Immature natural killer cell (primary cell): Measurements from ENCODE around the gene PCMTD2. TPM values are rescaled to one million over a fixed set of nuclear protein-coding genes. Genes with fewer than 3 reads are reported as not detected.
A peak's percentile ranks its signal among the peaks of the same experiment; 100 is the strongest.
"Not testable (repeated sequence)": the region's sequence is repeated elsewhere in the genome, so short reads cannot be mapped to it uniquely, and the experiment has no call there.

Experiments used
- DNase-seq, 3 donors: peaks; one replicate each; pipeline ENCODE4 v3.0.0; 2022; ENCODE audit warnings: mixed read lengths in 1 of 3
- H3K27ac Mint-ChIP-seq, 6 donors: one replicate each; pipeline ENCODE4 v1.8.0; 2020; ENCODE audit warnings: mixed read lengths in 6 of 6, mild to moderate bottlenecking in 5 of 6, inconsistent platforms in 4 of 6, moderate library complexity in 3 of 6
- H3K27me3 Mint-ChIP-seq, 3 donors: one replicate each; pipeline ENCODE4 v1.8.0; 2020 to 2021; ENCODE audit warnings: low read depth in 3 of 3, mild to moderate bottlenecking in 3 of 3, mixed read lengths in 3 of 3, moderate library complexity in 3 of 3, inconsistent platforms in 1 of 3
- H3K36me3 Mint-ChIP-seq, 3 donors: one replicate each; pipeline ENCODE4 v1.8.0; 2020; ENCODE audit warnings: mixed read lengths in 3 of 3, inconsistent platforms in 2 of 3, mild to moderate bottlenecking in 2 of 3
- H3K4me1 Mint-ChIP-seq, 2 donors: one replicate each; pipeline ENCODE4 v1.8.0; 2020; ENCODE audit warnings: inconsistent platforms in 2 of 2, mild to moderate bottlenecking in 2 of 2, mixed read lengths in 2 of 2, moderate library complexity in 1 of 2
- H3K4me3 Mint-ChIP-seq, 5 donors: one replicate each; pipeline ENCODE4 v1.8.0; 2020; ENCODE audit warnings: mild to moderate bottlenecking in 5 of 5, mixed read lengths in 5 of 5, inconsistent platforms in 3 of 5, moderate library complexity in 3 of 5
- H3K9me3 Mint-ChIP-seq, 6 donors: one replicate each; pipeline ENCODE4 v1.8.0; 2020; ENCODE audit warnings: mild to moderate bottlenecking in 6 of 6, mixed read lengths in 6 of 6, inconsistent platforms in 4 of 6, moderate library complexity in 3 of 6
- polyA plus RNA-seq, 3 donors: library from polyadenylated mRNA; unstranded; fragments of 300-500 nt; fragmentation: Illumina TruSeq; gene quantifications; one replicate each; pipeline ENCODE4 v1.2.3, GENCODE V29; 2021

Gene PCMTD2
- polyA plus RNA-seq, 3 donors from 2014 or later = 43.3 to 65.4 (median 58.2) TPM

GRCh38 chr20:64265201-64265600, 9.7 kb downstream of the PCMTD2 start:
- Mint-ChIP-seq H3K9me3 (no peaks in the 10 kb centered on the region), H3K36me3 (peaks cover 10 to 37% (median 10%) of the 10 kb centered on the region in 3 donors), H3K4me1 (peaks cover 49 to 68% of the 10 kb centered on the region in 2 donors), H3K27ac (no peak overlapping the region), H3K4me3 (no peak overlapping the region), H3K27me3 (peaks cover 0 to 2% (median 0%) of the 10 kb centered on the region in 3 donors)
- DNase-seq = no peak

- Mint-ChIP-seq H3K4me3 (no peak overlapping the region), H3K27ac (no peak overlapping the region), H3K9me3 (no peaks in the 10 kb centered on the region), H3K27me3 (no peaks in the 10 kb centered on the region), H3K4me1 (peaks cover 37 to 59% of the 10 kb centered on the region in 2 donors), H3K36me3 (peaks cover 10 to 39% (median 14%) of the 10 kb centered on the region in 3 donors)
- no peak for DNase-seq
These were observed 11.4 kb downstream of the PCMTD2 start for GRCh38 chr20:64266988-64267387.

- peaks cover 10 to 44% (median 14%) of the 10 kb centered on the region in 3 donors for H3K36me3 Mint-ChIP-seq
- DNase-seq = no peak
- H3K4me1 Mint-ChIP-seq = peaks cover 32 to 51% of the 10 kb centered on the region in 2 donors
- no peaks in the 10 kb centered on the region for H3K27me3 Mint-ChIP-seq
- H3K9me3 Mint-ChIP-seq = no peaks in the 10 kb centered on the region
- no peak overlapping the region for H3K27ac Mint-ChIP-seq
- H3K4me3 Mint-ChIP-seq = no peak overlapping the region
These were observed 12.6 kb downstream of the PCMTD2 start for GRCh38 chr20:64268174-64268573.

GRCh38 chr20:64269604-64270411, 14.3 kb downstream of the PCMTD2 start:
- peaks cover 10 to 44% (median 19%) of the 10 kb centered on the region in 3 donors for H3K36me3 Mint-ChIP-seq
- no peak overlapping the region for H3K27ac Mint-ChIP-seq
- no peaks in the 10 kb centered on the region for H3K9me3 Mint-ChIP-seq
- H3K27me3 Mint-ChIP-seq = no peaks in the 10 kb centered on the region
- peaks cover 19 to 37% of the 10 kb centered on the region in 2 donors for H3K4me1 Mint-ChIP-seq
- H3K4me3 Mint-ChIP-seq = no peak overlapping the region
- DNase-seq = no peak

GRCh38 chr20:64271636-64272035, 16.1 kb downstream of the PCMTD2 start:
- Mint-ChIP-seq H3K36me3 (peaks cover 14 to 36% (median 19%) of the 10 kb centered on the region in 3 donors), H3K4me1 (peaks cover 16 to 46% of the 10 kb centered on the region in 2 donors), H3K4me3 (no peak overlapping the region), H3K27me3 (no peaks in the 10 kb centered on the region), H3K9me3 (no peaks in the 10 kb centered on the region), H3K27ac (peak overlapping the region in 1 of 6 donors; percentile 63)
- no peak for DNase-seq

- Mint-ChIP-seq H3K4me3 (no peak overlapping the region), H3K27me3 (no peaks in the 10 kb centered on the region), H3K9me3 (no peaks in the 10 kb centered on the region), H3K27ac (no peak overlapping the region), H3K36me3 (peaks cover 19 to 30% (median 22%) of the 10 kb centered on the region in 3 donors), H3K4me1 (peaks cover 27 to 54% of the 10 kb centered on the region in 2 donors)
- no peak for DNase-seq
These were observed 17.6 kb downstream of the PCMTD2 start for GRCh38 chr20:64273109-64273508.

- H3K4me3 Mint-ChIP-seq = no peak overlapping the region
- H3K27me3 Mint-ChIP-seq = peaks cover 0 to 2% (median 0%) of the 10 kb centered on the region in 3 donors
- no peaks in the 10 kb centered on the region for H3K9me3 Mint-ChIP-seq
- peaks cover 7 to 16% (median 12%) of the 10 kb centered on the region in 3 donors for H3K36me3 Mint-ChIP-seq
- peaks cover 33 to 62% of the 10 kb centered on the region in 2 donors for H3K4me1 Mint-ChIP-seq
- no peak overlapping the region for H3K27ac Mint-ChIP-seq
- DNase-seq = no peak
These were observed 21.3 kb downstream of the PCMTD2 start for GRCh38 chr20:64276817-64277216.

GRCh38 chr20:64277571-64278316, 22.2 kb downstream of the PCMTD2 start:
- peaks cover 34 to 60% of the 10 kb centered on the region in 2 donors for H3K4me1 Mint-ChIP-seq
- peaks cover 5 to 12% (median 12%) of the 10 kb centered on the region in 3 donors for H3K36me3 Mint-ChIP-seq
- no peaks in the 10 kb centered on the region for H3K9me3 Mint-ChIP-seq
- peak overlapping the region in 1 of 6 donors; percentile 58 for H3K27ac Mint-ChIP-seq
- H3K4me3 Mint-ChIP-seq = peak overlapping the region in 3 of 5 donors; percentile 3 to 25 (median 17)
- peak in 1 of 3 donors; percentile 21 for DNase-seq
- peaks cover 0 to 2% (median 0%) of the 10 kb centered on the region in 3 donors for H3K27me3 Mint-ChIP-seq

- H3K27me3 Mint-ChIP-seq = peaks cover 0 to 2% (median 0%) of the 10 kb centered on the region in 3 donors
- no peaks in the 10 kb centered on the region for H3K9me3 Mint-ChIP-seq
These were observed 22.8 kb downstream of the PCMTD2 start for GRCh38 chr20:64278317-64278681.

GRCh38 chr20:64279826-64280459, 24.4 kb downstream of the PCMTD2 start:
- Mint-ChIP-seq H3K4me1 (peaks cover 33 to 59% of the 10 kb centered on the region in 2 donors), H3K27me3 (peaks cover 0 to 2% (median 0%) of the 10 kb centered on the region in 3 donors), H3K9me3 (no peaks in the 10 kb centered on the region), H3K27ac (no peak overlapping the region), H3K4me3 (peak overlapping the region in 1 of 5 donors; percentile 14), H3K36me3 (peaks cover 0 to 12% (median 0%) of the 10 kb centered on the region in 3 donors)
- peak in 1 of 3 donors; percentile 28 for DNase-seq

More at GRCh38 chr20:64278317-64278681, 22.8 kb downstream of the PCMTD2 start:
- Mint-ChIP-seq H3K27ac (no peak overlapping the region), H3K4me3 (peak overlapping the region in 1 of 5 donors; percentile 17), H3K36me3 (peaks cover 5 to 12% (median 9%) of the 10 kb centered on the region in 3 donors), H3K4me1 (peaks cover 33 to 60% of the 10 kb centered on the region in 2 donors)
- DNase-seq = no peak

GRCh38 chr20:64280460-64280843, 24.9 kb downstream of the PCMTD2 start:
- H3K4me3 Mint-ChIP-seq = no peak overlapping the region
- no peaks in the 10 kb centered on the region for H3K9me3 Mint-ChIP-seq
- no peak overlapping the region for H3K27ac Mint-ChIP-seq
- H3K4me1 Mint-ChIP-seq = peaks cover 33 to 54% of the 10 kb centered on the region in 2 donors
- H3K36me3 Mint-ChIP-seq = peaks cover 0 to 12% (median 0%) of the 10 kb centered on the region in 3 donors
- peaks cover 0 to 2% (median 0%) of the 10 kb centered on the region in 3 donors for H3K27me3 Mint-ChIP-seq
- DNase-seq = no peak

GRCh38 chr20:64283646-64284045, 28.1 kb downstream of the PCMTD2 start:
- Mint-ChIP-seq H3K9me3 (no peaks in the 10 kb centered on the region), H3K4me3 (no peak overlapping the region), H3K36me3 (no peaks in the 10 kb centered on the region), H3K4me1 (peaks cover 18 to 26% of the 10 kb centered on the region in 2 donors), H3K27me3 (peaks cover 0 to under 1% (median 0%) of the 10 kb centered on the region in 3 donors), H3K27ac (no peak overlapping the region)
- no peak for DNase-seq

GRCh38 chr20:64285579-64286446, 30.3 kb downstream of the PCMTD2 start:
- not testable (repeated sequence) for H3K4me3 Mint-ChIP-seq, H3K4me1 Mint-ChIP-seq, H3K27me3 Mint-ChIP-seq, H3K27ac Mint-ChIP-seq, H3K9me3 Mint-ChIP-seq, H3K36me3 Mint-ChIP-seq
- DNase-seq = peak; percentile 66 to 78 (median 75)
